HepG2 (cell line): Measurements from ENCODE around the gene G6PC3. TPM values are rescaled to one million over a fixed set of nuclear protein-coding genes. Genes with fewer than 3 reads are reported as not detected.
A peak's percentile ranks its signal among the peaks of the same experiment; 100 is the strongest.

Experiments
- ATAC-seq: fragments of 200-7000 bp; cut with Tn5 transposase; 3 replicates; pipeline ENCODE4 v1.9.1; 2020; ENCODE audit warnings: mild to moderate bottlenecking, moderate library complexity
- BruUV-seq: library from RNA; stranded (reverse); fragments of 400-500 nt; replicated peaks from 2 replicates; lab custom pipeline; 2021; lab: Mats Ljungman, UMichigan
- CTCF ChIA-PET: fragments of 300-600 bp; formaldehyde crosslinking; extraction: SDS; loops from one replicate; lab custom pipeline; 2021; ENCODE audit warnings: low total read pairs, inconsistent platforms, low intra/inter-chr PET ratio; lab: Yijun Ruan, JAX
- POLR2A ChIA-PET: fragments of 350-600 bp; sonication (Branson Sonifier 250); formaldehyde crosslinking; loops from one replicate; lab custom pipeline; 2020; ENCODE audit warnings: antibody characterized with exemption, inconsistent platforms; lab: Yijun Ruan, JAX
- DNase-seq: peaks from one replicate; pipeline ENCODE4 v3.0.0-alpha.2; 2015; ENCODE audit warnings: low spot score
- FAIRE-seq: peaks from 3 replicates; lab custom pipeline; 2011; peaks lifted over from hg19 to GRCh38; lab: Jason Lieb, UNC
- H2AFZ ChIP-seq: one replicate; pipeline ENCODE4 v1.6.1; 2011; ENCODE audit warnings: low read length, inconsistent platforms
- H3K27ac ChIP-seq: fragments of 300-600 bp; 3 replicates; pipeline ENCODE4 v1.8.0; 2011; ENCODE audit warnings: mixed run types, mild to moderate bottlenecking, mixed read lengths, low read length, inconsistent platforms; ENCODE audit not compliant: insufficient read depth; ENCODE audit errors: extremely low read length
- H3K27me3 ChIP-seq, 2 experiments: fragments of 200-600 bp in 1 of 2; 2 replicates in 1 of 2; 3 replicates in 1 of 2; pipeline versions ENCODE4 v1.6.0 to v1.8.0; 2011; ENCODE audit warnings: low read length in 2 of 2, mild to moderate bottlenecking in 2 of 2, moderate library complexity in 2 of 2, inconsistent platforms in 1 of 2; ENCODE audit not compliant: insufficient read depth in 2 of 2, control insufficient read depth in 1 of 2
- H3K36me3 ChIP-seq, 2 experiments: fragments of 200-600 bp in 1 of 2; replicated peaks in 1 of 2; 2 replicates in 1 of 2; 3 replicates in 1 of 2; pipeline versions ENCODE4 v1.5.1 to v1.8.0; 2011; ENCODE audit warnings: low read length in 2 of 2, inconsistent platforms in 1 of 2; ENCODE audit not compliant: insufficient read depth in 2 of 2, control insufficient read depth in 1 of 2
- H3K4me1 ChIP-seq: 2 replicates; pipeline ENCODE4 v1.5.1; 2012; ENCODE audit warnings: low read length, inconsistent platforms; ENCODE audit not compliant: insufficient read depth
- H3K4me2 ChIP-seq: 2 replicates; pipeline ENCODE4 v1.6.0; 2011; ENCODE audit warnings: low read depth, low read length, inconsistent platforms
- H3K4me3 ChIP-seq, 3 experiments: fragments of 200-600 bp in 1 of 3; sonication (generic), shearing (Covaris generic) in 1 of 3; replicated peaks in 1 of 3; 2 replicates each; pipeline ENCODE4 v1.5.1; 2011 to 2016; ENCODE audit warnings: low read length in 3 of 3, inconsistent platforms in 2 of 3, low read depth in 2 of 3, mild to moderate bottlenecking in 2 of 3, control low read depth in 1 of 3, mixed read lengths in 1 of 3; ENCODE audit not compliant: insufficient read depth in 1 of 3
- H3K79me2 ChIP-seq: one replicate; pipeline ENCODE4 v1.6.1; 2011; ENCODE audit warnings: low read length, inconsistent platforms; ENCODE audit not compliant: insufficient read depth
- H3K9ac ChIP-seq: 2 replicates; pipeline ENCODE4 v1.6.0; 2011; ENCODE audit warnings: mild to moderate bottlenecking, low read depth, low read length, inconsistent platforms; ENCODE audit not compliant: insufficient read depth
- H3K9me3 ChIP-seq: 2 replicates; pipeline ENCODE4 v1.5.1; 2012; ENCODE audit warnings: mild to moderate bottlenecking, low read length
- H4K20me1 ChIP-seq: 2 replicates; pipeline ENCODE4 v1.6.0; 2011; ENCODE audit warnings: inconsistent platforms, mild to moderate bottlenecking, low read length, moderate library complexity; ENCODE audit not compliant: insufficient read depth
- AGO1 ChIP-seq: fragments of 200-400 bp; formaldehyde crosslinking; IDR thresholded peaks from 2 replicates; pipeline ENCODE4 v1.6.1; 2017; ENCODE audit warnings: mild to moderate bottlenecking, low read depth, low read length, moderate library complexity; ENCODE audit not compliant: poor library complexity, severe bottlenecking
- EHMT2 ChIP-seq: fragments of 200-600 bp; sonication (generic); IDR thresholded peaks from 2 replicates; pipeline ENCODE4 v1.7.0; 2017; ENCODE audit warnings: antibody characterized with exemption, low read depth, low read length, borderline replicate concordance
- ELF4 ChIP-seq: sonication (generic); formaldehyde crosslinking; IDR thresholded peaks from 2 replicates; pipeline ENCODE4 v1.5.0; 2020; ENCODE audit warnings: missing genetic modification reagents, mild to moderate bottlenecking, moderate library complexity, borderline replicate concordance
- GABPB1 ChIP-seq: IDR thresholded peaks from 2 replicates; pipeline ENCODE4 v1.6.1; 2016; ENCODE audit warnings: mild to moderate bottlenecking, missing genetic modification reagents, moderate library complexity, missing compliant biosample characterization
- MED1 ChIP-seq: sonication (generic); formaldehyde crosslinking; IDR thresholded peaks from 2 replicates; pipeline ENCODE4 v1.4.0; 2020; ENCODE audit warnings: missing genetic modification reagents
- MLX ChIP-seq: IDR thresholded peaks from 2 replicates; pipeline ENCODE4 v1.6.1; 2016
- NR1H2 ChIP-seq: sonication (generic); formaldehyde crosslinking; IDR thresholded peaks from 2 replicates; pipeline ENCODE4 v1.8.1; 2022; ENCODE audit warnings: low read depth, missing genetic modification reagents, borderline replicate concordance
- NR2F1 ChIP-seq, 2 experiments: fragments of 450-650 bp in 1 of 2; formaldehyde crosslinking in 1 of 2; IDR thresholded peaks; 2 replicates each; pipeline versions ENCODE4 v1.5.0 to v1.6.1; 2016 to 2020; ENCODE audit warnings: mild to moderate bottlenecking in 1 of 2, missing compliant biosample characterization in 1 of 2, missing genetic modification reagents in 1 of 2, moderate library complexity in 1 of 2
- SOX6 ChIP-seq, 2 experiments: fragments of 450-650 bp in 1 of 2; sonication (generic) in 1 of 2; formaldehyde crosslinking in 1 of 2; IDR thresholded peaks; 2 replicates each; pipeline versions ENCODE4 v1.4.0 to v1.6.1; 2017 to 2020; ENCODE audit warnings: antibody characterized with exemption in 1 of 2, mild to moderate bottlenecking in 1 of 2, missing genetic modification reagents in 1 of 2
- TBP ChIP-seq: sonication (generic); formaldehyde crosslinking; IDR thresholded peaks from 2 replicates; pipeline ENCODE4 v1.5.0; 2020; ENCODE audit warnings: missing genetic modification reagents
- TBX3 ChIP-seq: fragments of 450-650 bp; IDR thresholded peaks from 2 replicates; pipeline ENCODE4 v1.6.1; 2017; ENCODE audit warnings: antibody characterized with exemption, mild to moderate bottlenecking, inconsistent platforms, borderline replicate concordance
- TERF1 ChIP-seq: sonication (generic); formaldehyde crosslinking; IDR thresholded peaks from 2 replicates; pipeline ENCODE4 v1.8.0; 2022; ENCODE audit warnings: mild to moderate bottlenecking, missing genetic modification reagents, moderate library complexity
- ZBTB21 ChIP-seq: sonication (generic); formaldehyde crosslinking; IDR thresholded peaks from 2 replicates; pipeline ENCODE4 v1.4.0; 2020; ENCODE audit warnings: missing genetic modification reagents
- ZFX ChIP-seq: sonication (generic); formaldehyde crosslinking; IDR thresholded peaks from 2 replicates; pipeline ENCODE4 v1.4.0; 2020; ENCODE audit warnings: mild to moderate bottlenecking, low read depth, missing genetic modification reagents, moderate library complexity
- ZNF207 ChIP-seq: fragments of 450-650 bp; IDR thresholded peaks from 2 replicates; pipeline ENCODE4 v1.6.1; 2016; ENCODE audit warnings: antibody characterized with exemption, borderline replicate concordance
- ZNF256 ChIP-seq: sonication (generic); formaldehyde crosslinking; conservative IDR thresholded peaks from 2 replicates; pipeline ENCODE4 v1.4.0; 2020; ENCODE audit warnings: missing genetic modification reagents
- ZNF432 ChIP-seq: sonication (generic); formaldehyde crosslinking; IDR thresholded peaks from 2 replicates; pipeline ENCODE4 v1.5.0; 2020; ENCODE audit warnings: missing genetic modification reagents, mild to moderate bottlenecking, borderline replicate concordance
- ZNF878 ChIP-seq: sonication (generic); formaldehyde crosslinking; IDR thresholded peaks from 2 replicates; pipeline ENCODE4 v1.8.1; 2023; ENCODE audit warnings: mild to moderate bottlenecking, missing genetic modification reagents, moderate library complexity
- WGBS: methylation state at CpG from one replicate; pipeline ENCODE4 v1.1.6; 2017; ENCODE audit warnings: low lambda C conversion rate; 5-methylcytosine and 5-hydroxymethylcytosine counted together
- in situ Hi-C: cut with HindIII; loops from 2 replicates; pipeline ENCODE4 v1.10.0; 2017; ENCODE audit warnings: low pct_unique_long_range_greater_than_20kb; ENCODE audit not compliant: extremely low pct_ligation_motif_present
- intact Hi-C: fragments of 100-400 bp; cut with micrococcal nuclease; formaldehyde crosslinking; loops from one replicate; pipeline ENCODE4 v1.10.0; 2022; ENCODE audit not compliant: unreplicated experiment
- polyA plus RNA-seq, 8 experiments: library from polyadenylated mRNA; depleted of rRNA in 3 of 8; stranded (reverse) in 7 of 8; unstranded in 1 of 8; fragments of >200 nt; fragmentation: Illumina TruSeq in 4 of 8; extraction: Trizol in 4 of 8; gene quantifications; 2 replicates each; pipeline versions ENCODE4 v1.2.1 to v1.2.3, GENCODE V29; 2011 to 2016; ENCODE audit warnings: low read depth in 4 of 8, missing spikeins in 1 of 8, mixed read lengths in 1 of 8; ENCODE audit not compliant: insufficient read depth in 1 of 8
- total RNA-seq, 5 experiments: library from RNA; depleted of rRNA; stranded (reverse); fragments of >200 nt; fragmentation: Illumina TruSeq; extraction: Trizol; gene quantifications; 2 replicates each; pipeline ENCODE4 v1.2.3, GENCODE V29; 2016; ENCODE audit warnings: low read depth in 1 of 5

Gene G6PC3
- total and polyA plus RNA-seq, 2 of the 13 experiments (the other 11 are each of a cell fraction or from before 2014, with no cell fraction given): 38.5 to 75.8 TPM

GRCh38 chr17:44095647-44096496, 25.3 kb downstream of the G6PC3 start (continued):
- TF ChIP-seq SOX6 (IDR thresholded peaks at IDR 0.05) (no peak), SOX6 (CRISPR knock-in tag; IDR thresholded peaks at IDR 0.05) (peak; percentile 28; the same call in 1 of the 2 replicates), ZNF207 (no peak), MLX (CRISPR knock-in tag) (no peak), ZNF878 (CRISPR knock-in tag) (no peak), ZNF432 (CRISPR knock-in tag) (no peak), TBP (CRISPR knock-in tag) (no peak), EHMT2 (no peak), MED1 (CRISPR knock-in tag) (peak; percentile 42; the same call in 1 of the 2 replicates), TBX3 (no peak)

- H3K4me3 ChIP-seq: no peak overlapping the region
- peak overlapping the region; percentile 94 for H3K27ac ChIP-seq
- no peak overlapping the region for H2AFZ ChIP-seq
- in situ Hi-C loops: no loop called here
- peaks cover 20% of the 10 kb centered on the region for H3K79me2 ChIP-seq
- intact Hi-C loops: loop anchor here (2.0 kb wide), 1 partner anchor 13 kb away; no protein-coding TSS in a partner anchor
- H3K36me3 ChIP-seq: peaks cover 4 to 12% of the 10 kb centered on the region in 2 experiments; a peak in 4 of 5 replicates
- DNase-seq: peak; percentile 50
- ATAC-seq: peak; percentile 11
- WGBS: 77% methylated on average over 4 of the region's 13 CpGs
- ChIA-PET POLR2A (interaction anchor here (0.6 to 3.1 kb wide), 6 partner anchors 10 to 263 kb away, joined by 3 to 23 read pairs (median 14); partner anchors contain the start of genes G6PC3 and HDAC5), CTCF (interaction anchor here (1.0 to 2.4 kb wide), 4 partner anchors 13 to 26 kb away, joined by 3 to 17 read pairs (median 4); partner anchors contain the start of gene HDAC5)
- peaks cover 58% of the 10 kb centered on the region for H3K4me1 ChIP-seq
- peak overlapping the region; percentile 14; the same call in 1 of the 2 replicates for H3K4me2 ChIP-seq
- no peaks in the 10 kb centered on the region for H3K27me3 ChIP-seq
- no peaks in the 10 kb centered on the region for H3K9me3 ChIP-seq
- no TSS peak for BruUV-seq
- peak overlapping the region; percentile 12; the same call in 1 of the 2 replicates for H3K9ac ChIP-seq
- peaks cover 7% of the 10 kb centered on the region; the same call in 1 of the 2 replicates for H4K20me1 ChIP-seq
- no peak for FAIRE-seq
- no peak for TF ChIP-seq ZNF207
- no peak for TF ChIP-seq AGO1
- TF ChIP-seq NR2F1 (CRISPR knock-in tag; IDR thresholded peaks at IDR 0.05): 0 out of 4 replicates have a peak, but pooled peaks have one; percentile 29 to 46
- TF ChIP-seq NR1H2: no peak
- TF ChIP-seq ZNF256 (CRISPR knock-in tag): no peak
- TF ChIP-seq ELF4 (CRISPR knock-in tag): no peak
- TF ChIP-seq ZFX (CRISPR knock-in tag): peak; percentile 59
- TF ChIP-seq GABPB1 (CRISPR knock-in tag): no peak; the same call in 1 of the 2 replicates
- no peak; the same call in 1 of the 2 replicates for TF ChIP-seq ZBTB21 (CRISPR knock-in tag)
- no peak for TF ChIP-seq TERF1 (CRISPR knock-in tag)
These were observed 26.8 kb downstream of the G6PC3 start for GRCh38 chr17:44097110-44097958.
